Skeletal muscle cell (primary cell): ENCODE measurements around the gene AARS2.

Experiments
- DNase-seq: peaks from one replicate; pipeline ENCODE4 v3.0.0-alpha.2; 2010; ENCODE audit warnings: low read depth
- H3K4me3 ChIP-seq: 2 replicates; pipeline ENCODE4 v1.5.1; 2011; ENCODE audit warnings: low read depth, mild to moderate bottlenecking, control low read depth, low read length, moderate library complexity

The AARS2 gene

DNA sequence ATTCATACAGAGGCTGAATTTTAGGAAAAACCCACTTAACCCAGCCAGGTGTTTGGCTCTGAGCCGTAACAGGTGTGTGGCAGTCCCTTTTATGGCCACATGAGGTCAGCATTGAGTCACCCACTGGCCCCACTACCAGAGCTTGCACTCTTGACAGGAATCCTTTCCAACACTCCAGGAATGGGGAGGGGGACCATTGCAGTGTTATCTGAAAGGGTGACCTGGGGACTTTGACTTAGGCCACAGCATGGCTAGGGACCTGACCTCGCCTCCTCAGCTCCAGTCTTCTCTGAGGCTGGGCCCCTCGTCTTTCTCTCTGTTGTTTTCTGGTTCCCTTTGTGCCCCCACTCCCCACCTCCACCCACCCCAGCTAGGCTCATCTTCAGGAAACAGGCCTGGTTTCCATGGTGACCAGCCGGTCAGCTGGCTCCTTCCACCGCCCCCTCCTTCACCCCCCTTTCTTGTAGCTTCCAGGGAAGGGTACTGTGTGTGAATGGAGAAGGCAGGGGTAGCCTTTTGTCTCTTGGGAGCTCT lies 45.0 kb downstream of the AARS2 start:
- H3K4me3 ChIP-seq: no peak overlapping the region
- no peak for DNase-seq

DNA sequence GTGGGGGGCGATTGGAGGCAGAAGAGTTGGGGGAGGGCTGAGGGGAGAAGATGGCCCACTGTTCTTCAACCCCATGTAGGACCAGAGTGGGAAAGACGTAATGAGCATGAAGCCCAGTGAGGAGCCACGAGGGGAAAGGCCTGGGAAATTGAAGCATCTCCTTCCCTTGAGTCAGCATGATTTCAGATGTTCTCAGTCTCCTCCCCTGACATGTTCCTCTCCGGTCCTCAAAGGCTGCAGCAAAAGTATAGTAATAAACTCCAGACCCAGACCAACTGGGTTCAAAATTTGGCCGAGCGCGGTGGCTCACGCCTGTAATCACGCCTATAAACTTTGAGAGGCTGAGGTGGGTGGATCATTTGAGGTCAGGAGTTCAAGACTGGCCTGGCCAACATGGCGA lies 45.9 kb downstream of the AARS2 start:
- no peak for DNase-seq
- no peak overlapping the region for H3K4me3 ChIP-seq

GRCh38 chr6:44266347-44266746 lies 46.8 kb downstream of the AARS2 start:
- no peak overlapping the region for H3K4me3 ChIP-seq
- no peak for DNase-seq

- DNase-seq: no peak
- H3K4me3 ChIP-seq: peak overlapping the region; percentile 84
Measured at GRCh38 chr6:44265722-44266233, 47.4 kb downstream of the AARS2 start.

- DNase-seq: peak; percentile 66
- H3K4me3 ChIP-seq: peak within 1 kb of the TSS; percentile 84
Measured at GRCh38 chr6:44265007-44265721, 48.0 kb downstream of the AARS2 start, which contains the start of gene NFKBIE. Gene NFKBIE (minus strand): TSS chr6:44265551. CDS start chr6:44265346, 205 bp downstream.

DNA sequence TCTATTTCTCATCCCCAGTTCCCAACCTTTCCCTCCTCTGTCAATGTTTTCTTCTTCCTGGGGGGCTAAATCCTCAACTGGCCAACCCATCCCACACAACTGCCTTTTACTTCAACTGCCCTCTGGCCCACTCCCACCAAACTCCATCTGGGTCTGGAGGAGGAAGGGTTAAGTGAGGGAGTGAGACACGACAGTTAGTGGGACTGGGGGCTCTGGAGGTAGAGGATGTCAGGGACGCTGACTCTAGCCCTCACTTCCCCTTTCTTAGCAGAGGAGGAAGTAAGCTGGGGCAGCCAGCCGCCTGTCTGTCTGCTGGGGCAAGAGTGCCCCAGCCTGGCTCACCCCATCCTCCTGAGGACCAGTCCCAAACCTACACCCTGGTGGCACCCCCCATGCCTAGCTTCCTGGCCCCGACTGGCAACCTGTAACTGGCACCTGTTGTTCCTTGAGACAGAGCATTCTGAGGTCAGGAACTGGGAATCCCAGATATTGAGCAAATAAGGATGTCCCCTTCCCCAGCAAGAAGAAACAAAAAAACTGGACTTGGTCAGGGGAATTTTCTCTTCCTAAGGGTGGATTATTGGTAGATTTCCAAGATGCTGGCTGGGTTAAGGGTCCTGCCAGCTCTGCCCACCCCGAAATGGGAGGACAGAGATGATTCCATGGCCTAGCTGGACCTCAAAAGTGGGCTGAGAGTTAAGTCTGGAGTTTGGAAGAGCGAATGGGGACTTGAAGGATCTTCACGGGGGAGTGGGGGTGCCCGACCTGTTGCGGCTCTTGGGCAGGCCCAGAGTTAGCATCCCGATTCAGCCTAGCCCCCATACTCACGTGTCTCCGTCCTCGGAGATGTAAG lies 48.8 kb downstream of the AARS2 start:
- DNase-seq: no peak
- peak overlapping the region; percentile 84 for H3K4me3 ChIP-seq

GRCh38 chr6:44263354-44264100 lies 49.6 kb downstream of the AARS2 start:
- peak overlapping the region; percentile 84 for H3K4me3 ChIP-seq
- no peak for DNase-seq

DNA sequence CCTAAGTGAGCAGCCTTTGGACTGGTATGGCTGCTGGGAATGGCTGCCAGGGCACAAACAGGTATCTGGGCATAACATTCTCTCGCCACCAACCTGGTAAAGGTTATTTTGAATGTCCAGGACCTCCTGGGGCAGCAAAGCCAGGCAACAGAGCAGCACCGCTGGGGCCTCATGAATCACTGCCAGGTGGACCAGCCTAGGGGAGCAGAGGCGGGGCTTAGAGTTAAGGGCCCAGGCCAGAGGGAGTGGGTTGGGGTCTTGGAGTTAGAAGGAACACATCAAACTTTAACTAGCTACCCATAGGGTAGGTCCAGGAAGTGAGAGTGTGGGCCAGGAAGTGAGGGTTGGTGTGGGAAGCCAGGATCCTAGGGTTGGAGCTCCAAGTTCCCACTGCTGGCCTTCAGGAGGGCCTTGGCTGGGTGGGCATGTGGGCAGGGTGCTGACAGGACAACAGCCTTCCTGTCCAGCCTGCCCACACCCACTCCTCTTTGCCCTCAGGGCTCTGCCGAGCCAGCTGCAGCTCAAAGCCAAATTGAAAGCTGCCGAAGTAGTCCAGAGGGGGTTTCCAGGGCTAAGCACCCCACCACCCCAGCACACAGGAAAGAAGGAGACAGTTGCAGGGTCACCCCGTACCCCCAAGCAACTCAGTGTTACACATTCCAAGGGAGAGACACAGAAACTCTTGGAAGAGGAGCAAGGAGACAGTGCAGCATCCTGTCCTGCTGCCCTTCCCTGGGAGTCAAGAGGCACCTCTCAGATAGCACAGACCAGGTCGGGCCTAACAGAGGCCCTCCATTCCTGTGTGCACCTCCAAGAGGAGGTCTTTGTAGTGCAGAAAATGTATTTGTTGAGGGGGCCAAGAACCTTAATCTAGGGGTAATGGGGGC lies 50.4 kb downstream of the AARS2 start:
- peak overlapping the region; percentile 84 for H3K4me3 ChIP-seq
- DNase-seq: no peak

DNA sequence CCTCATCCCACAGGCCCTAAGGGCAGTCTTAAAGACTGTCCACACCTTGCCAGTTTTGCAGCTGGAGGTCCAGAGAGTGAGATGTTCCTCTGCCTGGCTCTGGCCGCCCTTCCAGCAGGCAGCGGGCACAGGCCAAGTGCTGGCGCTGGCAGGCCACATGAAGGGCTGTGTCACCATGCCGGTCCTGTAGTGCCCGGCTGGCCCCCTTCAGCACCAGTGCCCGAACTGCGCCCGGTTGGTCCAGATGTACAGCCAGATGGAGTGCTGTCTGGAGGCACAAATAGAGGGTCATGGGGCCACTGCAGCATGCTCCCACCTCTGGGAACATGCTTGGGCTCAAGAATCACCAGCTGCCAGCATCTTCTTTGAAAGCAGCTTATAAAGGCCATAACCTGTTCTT lies 51.6 kb downstream of the AARS2 start:
- no peak for DNase-seq
- H3K4me3 ChIP-seq: no peak overlapping the region

DNA sequence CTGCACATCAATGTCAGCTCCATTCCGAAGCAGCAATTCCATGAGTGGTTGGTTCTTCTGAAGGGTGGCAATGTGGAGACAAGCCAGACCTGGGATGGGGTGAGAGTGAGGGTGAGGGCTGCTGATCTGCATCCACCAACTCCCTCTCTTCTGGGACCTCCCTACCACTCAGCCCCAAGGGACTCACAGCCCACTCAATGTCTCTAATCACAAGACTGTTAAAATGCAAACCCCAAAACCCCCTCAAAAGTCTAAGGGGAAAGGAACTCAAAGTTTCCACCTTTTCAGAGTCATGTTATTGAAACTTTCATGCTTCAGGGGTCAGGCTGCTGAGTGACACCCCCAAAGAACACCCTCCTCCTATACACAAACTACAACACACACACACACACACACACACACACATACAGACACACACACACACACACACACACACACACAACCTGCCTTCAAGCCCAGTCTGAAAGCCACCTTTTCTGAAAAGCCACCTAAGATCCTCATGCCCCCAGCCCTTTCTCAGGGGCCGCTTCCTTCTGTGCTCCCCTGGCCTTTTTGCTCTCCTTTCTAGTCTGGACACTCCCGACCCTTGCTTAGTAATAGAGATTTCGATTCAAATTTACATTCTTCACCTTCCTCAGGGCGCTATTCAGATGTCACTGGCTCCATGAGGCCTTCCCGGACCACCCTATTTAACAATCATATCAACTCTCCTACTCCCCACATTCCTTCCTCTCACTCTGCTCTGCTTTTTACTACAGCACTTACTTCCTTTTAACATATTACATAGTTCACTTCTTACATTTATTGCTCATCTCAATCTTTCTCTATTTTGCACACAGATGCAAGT lies 52.5 kb downstream of the AARS2 start:
- DNase-seq: no peak

GRCh38 chr6:44260011-44260410 lies 53.1 kb downstream of the AARS2 start:
- H3K4me3 ChIP-seq: no peak overlapping the region
- no peak for DNase-seq

More for the DNA sequence above, 52.5 kb downstream of the AARS2 start:
- no peak overlapping the region for H3K4me3 ChIP-seq

DNA sequence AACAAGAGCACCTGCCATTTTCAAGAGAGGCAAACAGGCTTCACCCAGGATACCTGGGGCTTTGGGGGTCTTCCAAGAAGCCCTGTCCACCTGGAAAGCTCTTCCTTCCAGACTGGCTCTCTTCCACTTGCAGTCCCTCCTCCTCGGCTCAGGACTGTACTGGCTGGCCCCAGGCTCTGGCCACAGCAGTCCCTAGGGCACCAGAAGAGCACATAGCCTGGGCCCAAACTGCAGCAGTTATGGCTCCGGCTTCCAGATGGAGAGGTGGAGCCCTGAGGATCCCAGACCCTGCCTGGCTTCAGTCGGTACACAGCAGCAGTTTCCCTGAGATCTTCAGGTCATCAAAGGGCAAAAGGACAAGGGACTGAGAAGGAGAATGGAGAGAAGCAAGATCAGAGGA lies 54.2 kb downstream of the AARS2 start:
- H3K4me3 ChIP-seq: no peak overlapping the region
- DNase-seq: no peak

DNA sequence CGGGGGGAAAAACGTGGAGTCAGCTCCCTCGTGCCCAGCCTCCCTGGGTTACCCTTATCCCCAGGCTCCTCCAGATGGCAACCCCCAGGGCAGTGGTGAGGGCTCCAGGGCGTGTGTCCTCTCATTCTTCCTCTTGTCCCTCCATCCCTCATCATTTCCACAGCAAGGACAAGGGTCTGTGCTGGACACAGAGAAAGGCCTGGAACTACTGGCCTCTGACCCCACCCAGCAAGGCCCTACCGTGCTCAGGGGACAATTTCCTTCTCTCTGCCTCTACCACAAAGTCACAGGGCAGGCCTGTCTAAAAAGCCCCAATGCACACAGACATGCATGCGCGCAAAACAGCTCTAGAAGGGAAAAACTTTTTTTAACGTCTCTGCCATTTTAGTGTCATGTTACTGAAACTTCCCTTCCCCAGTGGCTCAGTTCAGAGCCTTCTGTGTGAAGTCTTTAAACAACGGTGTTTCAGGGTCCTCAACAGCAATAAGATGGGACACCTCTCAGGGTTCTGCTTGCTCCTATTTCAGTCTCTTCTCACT lies 54.8 kb downstream of the AARS2 start:
- DNase-seq: no peak
- H3K4me3 ChIP-seq: no peak overlapping the region

- peak overlapping the region; percentile 88 for H3K4me3 ChIP-seq
- DNase-seq: no peak
Measured at GRCh38 chr6:44257753-44258324, 55.3 kb downstream of the AARS2 start.

DNA sequence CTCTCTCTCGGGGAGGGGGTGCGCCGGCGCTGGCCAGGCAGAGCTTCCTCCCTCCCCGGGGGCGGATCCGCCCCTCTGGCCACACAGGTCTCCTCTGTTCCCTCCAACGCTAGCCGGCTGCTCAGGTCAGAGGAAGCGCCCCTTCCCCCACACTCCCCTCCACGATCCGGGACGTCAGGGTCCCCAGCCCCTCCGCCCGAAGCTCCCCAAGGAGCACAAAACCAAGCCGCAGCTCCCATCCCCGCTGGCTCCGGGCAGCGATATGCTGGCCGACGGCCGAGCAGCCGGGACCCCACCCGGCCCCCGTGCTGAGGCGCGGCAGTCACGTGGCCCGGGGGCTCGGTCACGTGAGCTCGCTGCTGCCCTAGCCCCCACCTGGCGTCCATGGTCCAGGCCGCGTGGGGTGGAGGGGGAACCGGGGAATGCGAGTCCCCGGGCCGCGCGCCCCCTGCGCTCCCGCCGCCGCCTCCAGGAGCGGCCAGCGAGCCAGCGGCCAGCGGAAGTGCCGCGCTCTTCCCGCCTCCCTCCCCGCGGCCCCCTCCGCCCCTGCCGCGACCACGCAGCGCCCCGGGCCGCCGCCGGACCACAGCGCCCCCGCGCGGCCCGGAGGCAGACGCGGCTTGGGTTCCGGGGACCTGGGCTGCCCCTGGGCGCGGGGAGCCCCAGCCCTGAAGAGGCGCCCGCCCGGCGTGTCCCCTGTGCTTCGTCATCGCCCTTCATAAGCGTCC lies 56.0 kb downstream of the AARS2 start, which contains the start of gene SLC35B2:
Gene SLC35B2 (minus strand): TSS at position 504 of the 728 bp plus-strand sequence. CDS start 118 bp downstream, at position 386.
- peak; percentile 25 for DNase-seq
- H3K4me3 ChIP-seq: peak within 1 kb of the TSS; percentile 88

DNA sequence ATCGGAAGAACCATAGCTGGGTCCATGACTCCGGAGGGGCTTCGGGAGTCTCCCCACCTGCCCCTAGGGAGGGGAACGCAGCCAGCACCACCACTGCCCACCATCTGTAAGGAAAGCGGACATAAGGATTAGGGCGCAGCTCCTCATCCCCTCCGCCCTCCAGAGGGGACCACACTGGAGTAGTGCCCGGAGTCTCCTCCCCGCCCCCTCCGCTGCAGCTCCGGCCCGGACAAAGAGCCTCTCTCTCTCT lies 56.4 kb downstream of the AARS2 start:
- no peak for DNase-seq
- H3K4me3 ChIP-seq: peak overlapping the region; percentile 88
